Endothelial cell of umbilical vein (primary cell): ENCODE results near the gene EDC3. TPM values are rescaled to one million over a fixed set of nuclear protein-coding genes. Genes with fewer than 3 reads are reported as not detected.
A peak's percentile ranks its signal among the peaks of the same experiment; 100 is the strongest.

Source experiments
- BruUV-seq: library from RNA; stranded (reverse); fragments of 400-500 nt; replicated peaks from 2 replicates; lab custom pipeline; 2021; lab: Mats Ljungman, UMichigan
- CTCF ChIA-PET: fragments of 300-600, 350-600 bp; sonication (Branson Sonifier 250); formaldehyde crosslinking; loops from one replicate; lab custom pipeline; 2021; ENCODE audit warnings: antibody characterized with exemption, inconsistent platforms; lab: Charles Lee
- POLR2A ChIA-PET: fragments of 300-600, 350-600 bp; sonication (Branson Sonifier 250); formaldehyde crosslinking; loops from one replicate; lab custom pipeline; 2021; ENCODE audit warnings: antibody characterized with exemption, inconsistent platforms; lab: Charles Lee
- DNase-seq: peaks from one replicate; pipeline ENCODE4 v3.0.0-alpha.2; 2011; ENCODE audit warnings: low read depth, low spot score
- FAIRE-seq: peaks from 2 replicates; lab custom pipeline; 2011; peaks lifted over from hg19 to GRCh38; lab: Jason Lieb, UNC
- H2AFZ ChIP-seq: 2 replicates; pipeline ENCODE4 v1.6.0; 2012; ENCODE audit warnings: low read depth, low read length, control low read depth, inconsistent platforms
- H3K27ac ChIP-seq: 2 replicates; pipeline ENCODE4 v1.5.1; 2011; ENCODE audit warnings: low read depth, mild to moderate bottlenecking, control low read depth, low read length, moderate library complexity; ENCODE audit not compliant: insufficient read depth
- H3K27me3 ChIP-seq, 2 experiments: 2 replicates each; pipeline versions ENCODE4 v1.6.0 to v1.6.1; 2011; ENCODE audit warnings: low read length in 2 of 2, mixed read lengths in 1 of 2; ENCODE audit not compliant: control insufficient read depth in 2 of 2, insufficient read depth in 2 of 2
- H3K36me3 ChIP-seq, 2 experiments: 2 replicates in 1 of 2; 3 replicates in 1 of 2; pipeline ENCODE4 v1.5.1; 2011; ENCODE audit warnings: low read length in 2 of 2, mild to moderate bottlenecking in 1 of 2, moderate library complexity in 1 of 2; ENCODE audit not compliant: control insufficient read depth in 2 of 2, insufficient read depth in 2 of 2; ENCODE audit errors: extremely low read depth in 1 of 2
- H3K4me1 ChIP-seq: 3 replicates; pipeline ENCODE4 v1.5.1; 2011; ENCODE audit warnings: mild to moderate bottlenecking, low read length; ENCODE audit not compliant: control insufficient read depth, insufficient read depth; ENCODE audit errors: extremely low read depth
- H3K4me2 ChIP-seq: 2 replicates; pipeline ENCODE4 v1.6.1; 2011; ENCODE audit warnings: low read length, control low read depth, mixed read lengths; ENCODE audit not compliant: insufficient read depth
- H3K4me3 ChIP-seq, 3 experiments: fragments of 200-600 bp in 1 of 3; sonication (generic), shearing (Covaris generic) in 1 of 3; replicated peaks in 1 of 3; 2 replicates each; pipeline ENCODE4 v1.5.1; 2011 to 2016; ENCODE audit warnings: control low read depth in 3 of 3, low read length in 3 of 3, mild to moderate bottlenecking in 2 of 3, inconsistent platforms in 1 of 3, low read depth in 1 of 3, moderate library complexity in 1 of 3; ENCODE audit not compliant: insufficient read depth in 1 of 3
- H3K79me2 ChIP-seq: 2 replicates; pipeline ENCODE4 v1.6.0; 2012; ENCODE audit warnings: low read length, inconsistent platforms; ENCODE audit not compliant: control insufficient read depth, insufficient read depth
- H3K9ac ChIP-seq: replicated peaks from 2 replicates; pipeline ENCODE3; 2011; ENCODE audit warnings: low read length, control low read depth; ENCODE audit not compliant: insufficient read depth; ENCODE audit errors: extremely low read depth
- H3K9me1 ChIP-seq: replicated peaks from 3 replicates; pipeline ENCODE4 v1.6.0; 2011; ENCODE audit warnings: mild to moderate bottlenecking, low read length; ENCODE audit not compliant: control insufficient read depth, insufficient read depth; ENCODE audit errors: extremely low read depth
- H3K9me3 ChIP-seq: replicated peaks from 2 replicates; pipeline ENCODE4 v1.5.1; 2012; ENCODE audit warnings: low read length, inconsistent platforms; ENCODE audit not compliant: control insufficient read depth, insufficient read depth
- H4K20me1 ChIP-seq: replicated peaks from 2 replicates; pipeline ENCODE3; 2011; ENCODE audit warnings: mild to moderate bottlenecking, low read length; ENCODE audit not compliant: control insufficient read depth, insufficient read depth; ENCODE audit errors: extremely low read depth
- EZH2 ChIP-seq: IDR thresholded peaks from 2 replicates; pipeline ENCODE4 v1.6.1; 2012; ENCODE audit warnings: borderline replicate concordance, low read depth, mild to moderate bottlenecking, moderate library complexity, low read length, inconsistent platforms; ENCODE audit not compliant: severe bottlenecking
- FOS ChIP-seq: IDR thresholded peaks from 2 replicates; pipeline ENCODE4 v1.6.1; 2011; ENCODE audit warnings: mild to moderate bottlenecking, low read length, moderate library complexity, borderline replicate concordance; ENCODE audit not compliant: insufficient read depth
- GATA2 ChIP-seq: IDR thresholded peaks from 2 replicates; pipeline ENCODE4 v1.7.0; 2011; ENCODE audit warnings: low read depth, mild to moderate bottlenecking, moderate library complexity, mixed read lengths, low read length; ENCODE audit not compliant: insufficient read length, insufficient read depth
- JUN ChIP-seq: IDR thresholded peaks from 2 replicates; pipeline ENCODE4 v1.6.1; 2011; ENCODE audit warnings: borderline replicate concordance, low read depth; ENCODE audit not compliant: insufficient read length, insufficient read depth
- MYC ChIP-seq: IDR thresholded peaks from one replicate; pipeline ENCODE4 v1.6.1; 2011; ENCODE audit warnings: mild to moderate bottlenecking, low read depth, low read length
- POLR2A ChIP-seq: IDR thresholded peaks from 2 replicates; pipeline ENCODE4 v1.6.1; 2012; ENCODE audit warnings: low read depth, mild to moderate bottlenecking, control low read depth, low read length
- POLR2AphosphoS5 ChIP-seq: IDR thresholded peaks from 2 replicates; pipeline ENCODE4 v1.6.1; 2012; ENCODE audit warnings: low read depth, mild to moderate bottlenecking, control low read depth, low read length, moderate library complexity; ENCODE audit not compliant: insufficient read depth
- dilution Hi-C: fragments of 300-500 bp; cut with MboI; formaldehyde crosslinking; loops from one replicate; pipeline ENCODE4 v1.15.0; 2019; ENCODE audit warnings: low sequenced_read_pairs; ENCODE audit not compliant: extremely low pct_ligation_motif_present
- intact Hi-C: fragments of 100-400 bp; cut with micrococcal nuclease; formaldehyde crosslinking; loops from one replicate; pipeline ENCODE4 v1.10.0; 2022
- polyA plus RNA-seq, 4 experiments: library from polyadenylated mRNA; depleted of rRNA in 3 of 4; stranded (reverse) in 3 of 4; unstranded in 1 of 4; fragments of >200 nt; gene quantifications; 2 replicates each; pipeline versions ENCODE4 v1.2.1 to v1.2.3, GENCODE V29; 2011 to 2012; ENCODE audit warnings: missing spikeins in 1 of 4
- total RNA-seq: library from RNA; stranded (reverse); gene quantifications from 2 replicates; pipeline ENCODE4 v1.2.3, GENCODE V29; 2021
- TF ChIP-seq, protein P1 (sequence below), 2 donors: IDR thresholded peaks; 1 replicate in 1 of 2; 2 replicates in 1 of 2; pipeline ENCODE4 v1.5.1; 2011; ENCODE audit warnings: low read length in 2 of 2, mild to moderate bottlenecking in 2 of 2, moderate library complexity in 2 of 2, control low read depth in 1 of 2, inconsistent platforms in 1 of 2, low read depth in 1 of 2; ENCODE audit not compliant: insufficient read depth in 1 of 2; ENCODE audit errors: extremely low read depth in 1 of 2
- TF ChIP-seq, protein P2 (sequence below): IDR thresholded peaks from 2 replicates; pipeline ENCODE4 v1.6.1; 2011; ENCODE audit not compliant: insufficient read depth, insufficient read length

The EDC3 gene
- total and polyA plus RNA-seq, 2 donors (not counting 3 experiments of a cell fraction or from before 2014, with no cell fraction given): 55.9 to 56.5 TPM

DNA sequence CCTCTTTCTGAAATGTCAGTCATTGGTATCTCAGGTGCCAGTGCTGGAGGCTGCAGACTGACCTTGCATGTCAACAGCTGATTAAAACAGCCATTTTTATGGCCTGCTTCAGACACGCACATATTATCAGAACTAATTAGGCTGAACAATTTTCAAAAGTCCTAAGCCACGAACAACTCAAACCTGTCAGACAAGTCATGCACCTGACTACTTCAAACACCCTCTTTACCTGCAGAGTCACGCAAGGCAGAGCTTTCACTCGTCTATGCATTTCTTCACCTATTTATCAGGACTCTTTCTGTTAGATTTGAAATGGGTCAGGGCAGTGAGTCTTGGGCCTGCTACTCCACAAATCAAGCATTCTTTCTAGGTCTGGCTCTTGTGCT lies 53.5 kb downstream of the EDC3 start:
- H2AFZ ChIP-seq: no peak overlapping the region
- DNase-seq (no peak), FAIRE-seq (no peak)
- no peak for TF ChIP-seq POLR2AphosphoS5
- no peak for TF ChIP-seq FOS
- no peak for TF ChIP-seq GATA2
- TF ChIP-seq MYC: no peak
- no peak for TF ChIP-seq POLR2A
- no peak for TF ChIP-seq JUN
- TF ChIP-seq, protein P1, sequence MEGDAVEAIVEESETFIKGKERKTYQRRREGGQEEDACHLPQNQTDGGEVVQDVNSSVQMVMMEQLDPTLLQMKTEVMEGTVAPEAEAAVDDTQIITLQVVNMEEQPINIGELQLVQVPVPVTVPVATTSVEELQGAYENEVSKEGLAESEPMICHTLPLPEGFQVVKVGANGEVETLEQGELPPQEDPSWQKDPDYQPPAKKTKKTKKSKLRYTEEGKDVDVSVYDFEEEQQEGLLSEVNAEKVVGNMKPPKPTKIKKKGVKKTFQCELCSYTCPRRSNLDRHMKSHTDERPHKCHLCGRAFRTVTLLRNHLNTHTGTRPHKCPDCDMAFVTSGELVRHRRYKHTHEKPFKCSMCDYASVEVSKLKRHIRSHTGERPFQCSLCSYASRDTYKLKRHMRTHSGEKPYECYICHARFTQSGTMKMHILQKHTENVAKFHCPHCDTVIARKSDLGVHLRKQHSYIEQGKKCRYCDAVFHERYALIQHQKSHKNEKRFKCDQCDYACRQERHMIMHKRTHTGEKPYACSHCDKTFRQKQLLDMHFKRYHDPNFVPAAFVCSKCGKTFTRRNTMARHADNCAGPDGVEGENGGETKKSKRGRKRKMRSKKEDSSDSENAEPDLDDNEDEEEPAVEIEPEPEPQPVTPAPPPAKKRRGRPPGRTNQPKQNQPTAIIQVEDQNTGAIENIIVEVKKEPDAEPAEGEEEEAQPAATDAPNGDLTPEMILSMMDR (IDR thresholded peaks at IDR 0.05; ENCODE audit: extremely low read depth in 1 of 2, insufficient read depth in 1 of 2, low read depth in 1 of 2, low read length in 2 of 2): no peak
- TF ChIP-seq, protein P2, sequence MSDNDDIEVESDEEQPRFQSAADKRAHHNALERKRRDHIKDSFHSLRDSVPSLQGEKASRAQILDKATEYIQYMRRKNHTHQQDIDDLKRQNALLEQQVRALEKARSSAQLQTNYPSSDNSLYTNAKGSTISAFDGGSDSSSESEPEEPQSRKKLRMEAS: no peak
- no peak for TF ChIP-seq EZH2
- BruUV-seq: no TSS peak
- H3K27me3 ChIP-seq: no peaks in the 10 kb centered on the region
- no peak overlapping the region for H3K9ac ChIP-seq
- H3K4me2 ChIP-seq: no peak overlapping the region
- peaks cover 2 to 6% of the 10 kb centered on the region in 2 experiments for H3K36me3 ChIP-seq
- H3K27ac ChIP-seq: peak overlapping the region; percentile 2
- H3K4me3 ChIP-seq: no peak overlapping the region
- no peaks in the 10 kb centered on the region for H4K20me1 ChIP-seq
- H3K9me3 ChIP-seq: no peaks in the 10 kb centered on the region
- dilution Hi-C loops: loop anchor here (25.0 kb wide), 1 partner anchor 120 kb away; no protein-coding TSS in a partner anchor
- CTCF ChIA-PET: interaction anchor here (2.8 to 18.1 kb wide), 2 partner anchors 11 to 128 kb away, joined by 11 to 696 read pairs; no protein-coding TSS in a partner anchor
- no peaks in the 10 kb centered on the region for H3K79me2 ChIP-seq
- POLR2A ChIA-PET: no interaction called here
- intact Hi-C loops: no loop called here
- H3K4me1 ChIP-seq: peaks cover 18% of the 10 kb centered on the region
- no peaks in the 10 kb centered on the region for H3K9me1 ChIP-seq
